Stomach (tissue), 9 donors: ENCODE data around the gene CLCNKA. TPM values are rescaled to one million over a fixed set of nuclear protein-coding genes. Genes with fewer than 3 reads are reported as not detected.
"Not testable (repeated sequence)": the region's sequence is repeated elsewhere in the genome, so short reads cannot be mapped to it uniquely, and the experiment has no call there.

Experiments used
- DNase-seq, 2 donors: peaks; one replicate each; pipeline versions ENCODE4 v3.0.0 to v3.0.0-alpha.2; 2013 to 2019
- H3K27ac ChIP-seq, 5 donors: fragments of 200-600 bp in 4 of 5; sonication (generic) in 4 of 5; one replicate each; pipeline ENCODE4 v1.5.1; 2013 to 2019; ENCODE audit warnings: mild to moderate bottlenecking in 1 of 5, moderate library complexity in 1 of 5
- H3K27me3 ChIP-seq, 3 donors: fragments of 200-600 bp; sonication (generic); one replicate each; pipeline ENCODE4 v1.5.1; 2017 to 2019; ENCODE audit warnings: mixed run types in 1 of 3
- H3K36me3 ChIP-seq, 4 donors: fragments of 200-600 bp; sonication (generic); 1 replicate in 3 of 4; 2 replicates in 1 of 4; pipeline ENCODE4 v1.5.1; 2016 to 2019
- H3K4me1 ChIP-seq, 4 donors: fragments of 200-600 bp; sonication (generic); one replicate each; pipeline ENCODE4 v1.5.1; 2016 to 2019
- H3K4me3 ChIP-seq, 4 donors: fragments of 200-600 bp; sonication (generic) in 3 of 4; one replicate each; pipeline ENCODE4 v1.5.1; 2016 to 2019; ENCODE audit warnings: mild to moderate bottlenecking in 1 of 4
- H3K9me3 ChIP-seq, 4 donors: fragments of 200-600 bp; sonication (generic); one replicate each; pipeline ENCODE4 v1.5.1; 2016 to 2019
- EP300 ChIP-seq: sonication (generic); formaldehyde crosslinking; IDR thresholded peaks from one replicate; pipeline ENCODE4 v1.6.1; 2017; ENCODE audit warnings: antibody characterized with exemption
- POLR2A ChIP-seq, 4 donors: fragments of 450-650 bp; IDR thresholded peaks; one replicate each; pipeline ENCODE4 v1.6.1; 2016; ENCODE audit warnings: antibody characterized with exemption in 4 of 4, control low read depth in 2 of 4, mild to moderate bottlenecking in 1 of 4, moderate library complexity in 1 of 4
- POLR2AphosphoS5 ChIP-seq, 3 donors: sonication (generic); formaldehyde crosslinking; IDR thresholded peaks; one replicate each; pipeline ENCODE4 v1.6.1; 2016; ENCODE audit warnings: antibody characterized with exemption in 3 of 3
- WGBS, 5 donors: extraction: QIAGEN DNeasy Blood & Tissue Kit in 3 of 5; methylation state at CpG; one replicate each; pipeline versions ENCODE4 v1.1.5 to v1.1.7; 2013 to 2018; 5-methylcytosine and 5-hydroxymethylcytosine counted together
- intact Hi-C: fragments of 100-400 bp; cut with DNase I; formaldehyde crosslinking; loops from one replicate; pipeline ENCODE4 v1.15.1; 2023; ENCODE audit warnings: low total_unique reads
- polyA plus RNA-seq, 3 donors: library from polyadenylated mRNA; stranded (reverse); fragments of 200-250 nt; gene quantifications; one replicate each; pipeline ENCODE4 v1.2.3, GENCODE V29; 2013
- total RNA-seq, 5 donors: library from RNA; depleted of rRNA; stranded (reverse); fragments of >200 nt; gene quantifications; one replicate each; pipeline versions ENCODE4 v1.1.0 to v1.2.3, GENCODE V29; 2014 to 2016
- TF ChIP-seq, protein P1 (sequence below), 7 experiments: fragments of 450-650 bp in 4 of 7; fragments of 200-600 bp in 3 of 7; sonication (generic) in 3 of 7; IDR thresholded peaks; one replicate each; pipeline ENCODE4 v1.5.1; 2016 to 2019; ENCODE audit warnings: antibody characterized with exemption in 7 of 7, control low read depth in 2 of 7, mild to moderate bottlenecking in 1 of 7
- donor health status: healthy with polysubstance abuse.
- donor health status: Bipolar disorder and iron deficiency.
- donor health status: healthy.

CLCNKA gene
- total and polyA plus RNA-seq, 8 donors: 0.55 to 16.1 (median 4.5) TPM; not detected in 2

DNA sequence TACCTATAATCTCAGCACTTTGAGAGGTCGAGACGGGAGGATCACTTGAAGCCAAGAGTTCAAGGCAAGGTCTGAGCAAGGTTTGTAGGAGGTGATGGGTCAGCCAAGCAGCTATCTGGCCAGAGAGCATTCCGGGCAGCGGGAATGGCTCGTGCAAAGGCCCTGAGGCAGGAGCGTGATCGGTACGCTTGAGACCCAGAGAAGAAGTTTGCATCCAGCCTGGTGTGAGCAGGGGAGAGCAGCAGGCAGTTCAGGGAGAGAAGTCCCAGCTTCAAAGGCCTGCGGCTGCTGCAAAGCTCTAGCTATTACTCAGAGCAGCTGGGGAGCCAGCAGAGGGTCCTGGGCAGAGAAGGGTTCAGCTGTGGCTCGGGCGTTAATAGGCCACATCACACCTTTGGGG is 22.9 kb upstream of the CLCNKA start:
- Histone ChIP-seq H3K9me3 (no peaks in the 10 kb centered on the region), H3K36me3 (no peaks in the 10 kb centered on the region), H3K27ac (no peak overlapping the region), H3K27me3 (no peaks in the 10 kb centered on the region), H3K4me3 (no peak overlapping the region), H3K4me1 (peaks cover 0 to 14% (median under 1%) of the 10 kb centered on the region in 4 donors)
- 91 to 95% (median 94%) methylated on average over 11 of the region's 11 CpGs for WGBS, 5 donors
- no peak for DNase-seq
- intact Hi-C loops: loop anchor here (10.0 kb wide), 1 partner anchor 184 kb away; no protein-coding TSS in a partner anchor
- TF ChIP-seq, protein P1, sequence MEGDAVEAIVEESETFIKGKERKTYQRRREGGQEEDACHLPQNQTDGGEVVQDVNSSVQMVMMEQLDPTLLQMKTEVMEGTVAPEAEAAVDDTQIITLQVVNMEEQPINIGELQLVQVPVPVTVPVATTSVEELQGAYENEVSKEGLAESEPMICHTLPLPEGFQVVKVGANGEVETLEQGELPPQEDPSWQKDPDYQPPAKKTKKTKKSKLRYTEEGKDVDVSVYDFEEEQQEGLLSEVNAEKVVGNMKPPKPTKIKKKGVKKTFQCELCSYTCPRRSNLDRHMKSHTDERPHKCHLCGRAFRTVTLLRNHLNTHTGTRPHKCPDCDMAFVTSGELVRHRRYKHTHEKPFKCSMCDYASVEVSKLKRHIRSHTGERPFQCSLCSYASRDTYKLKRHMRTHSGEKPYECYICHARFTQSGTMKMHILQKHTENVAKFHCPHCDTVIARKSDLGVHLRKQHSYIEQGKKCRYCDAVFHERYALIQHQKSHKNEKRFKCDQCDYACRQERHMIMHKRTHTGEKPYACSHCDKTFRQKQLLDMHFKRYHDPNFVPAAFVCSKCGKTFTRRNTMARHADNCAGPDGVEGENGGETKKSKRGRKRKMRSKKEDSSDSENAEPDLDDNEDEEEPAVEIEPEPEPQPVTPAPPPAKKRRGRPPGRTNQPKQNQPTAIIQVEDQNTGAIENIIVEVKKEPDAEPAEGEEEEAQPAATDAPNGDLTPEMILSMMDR (IDR thresholded peaks at IDR 0.05): no peak
- TF ChIP-seq EP300 (no peak), POLR2AphosphoS5 (IDR thresholded peaks at IDR 0.05) (no peak), POLR2A (IDR thresholded peaks at IDR 0.05) (no peak)

DNA sequence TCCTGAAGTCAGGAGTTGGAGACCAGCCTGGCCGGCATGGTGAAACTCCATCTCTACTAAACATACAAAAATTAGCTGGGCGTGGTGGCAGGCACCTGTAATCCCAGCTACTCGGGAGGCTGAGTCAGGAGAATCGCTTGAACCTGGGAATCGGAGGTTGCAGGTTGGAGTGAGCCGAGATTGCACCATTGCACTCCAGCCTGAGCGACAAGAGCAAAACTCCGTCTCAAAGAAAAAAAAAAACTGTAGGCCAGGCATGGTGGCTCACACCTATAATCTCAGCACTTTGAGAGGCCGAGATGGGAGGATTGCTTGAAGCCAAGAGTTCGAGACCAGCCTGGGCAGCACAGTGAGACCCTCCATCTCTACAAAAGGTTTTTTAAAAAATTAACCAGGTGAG is 20.6 kb upstream of the CLCNKA start:
- WGBS, 5 donors: 76 to 93% (median 90%) methylated on average over 10 of the region's 10 CpGs
- H3K9me3 ChIP-seq, H3K27me3 ChIP-seq, intact Hi-C loops, H3K4me3 ChIP-seq, DNase-seq, H3K27ac ChIP-seq, H3K4me1 ChIP-seq, H3K36me3 ChIP-seq: not testable (repeated sequence)

DNA sequence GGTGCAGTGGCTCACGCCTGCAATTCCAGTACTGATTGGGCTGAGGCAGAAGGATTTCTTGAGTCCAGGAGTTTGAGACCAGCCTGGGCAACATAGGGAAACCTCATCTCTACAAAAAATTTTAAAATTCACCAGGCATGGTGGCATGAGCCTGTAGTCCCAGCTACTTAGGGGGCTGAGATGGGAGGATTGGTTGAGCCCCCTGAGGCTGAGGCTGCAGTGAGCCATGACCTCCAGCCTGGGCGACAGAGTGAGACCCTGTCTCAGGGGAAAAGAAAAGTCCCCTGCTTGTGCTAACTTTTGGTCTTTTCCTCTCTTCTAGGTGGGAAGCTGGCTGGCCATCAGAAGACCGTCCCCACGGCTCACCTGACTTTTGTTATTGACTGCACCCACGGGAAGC is 16.2 kb upstream of the CLCNKA start:
- Histone ChIP-seq H3K27ac (no peak overlapping the region), H3K27me3 (no peaks in the 10 kb centered on the region), H3K4me3 (no peak overlapping the region), H3K36me3 (no peaks in the 10 kb centered on the region), H3K9me3 (no peaks in the 10 kb centered on the region), H3K4me1 (peaks cover 0 to 5% (median 2%) of the 10 kb centered on the region in 4 donors)
- 83 to 95% (median 88%) methylated on average over 5 of the region's 5 CpGs for WGBS, 5 donors
- TF ChIP-seq, protein P1 (IDR thresholded peaks at IDR 0.05): no peak
- TF ChIP-seq POLR2A (IDR thresholded peaks at IDR 0.05): no peak
- DNase-seq: no peak
- intact Hi-C loops: no loop called here

DNA sequence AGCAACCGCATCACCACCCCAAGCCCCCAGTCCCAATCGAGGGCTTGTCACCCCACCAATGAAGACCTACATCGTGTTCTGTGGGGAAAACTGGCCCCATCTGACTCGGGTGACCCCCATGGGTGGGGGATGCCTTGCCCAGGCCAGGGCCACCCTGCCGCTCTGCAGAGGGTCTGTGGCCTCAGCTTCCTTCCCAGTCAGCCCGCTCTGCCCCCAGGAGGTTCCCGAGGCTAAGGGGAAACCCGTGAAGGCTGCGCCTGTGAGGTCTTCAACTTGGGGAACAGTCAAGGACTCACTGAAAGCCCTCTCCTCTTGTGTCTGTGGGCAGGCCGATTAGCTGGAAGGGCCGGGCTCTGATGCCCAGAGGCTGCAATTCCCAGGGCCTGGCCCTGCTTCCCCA is 15.8 kb upstream of the CLCNKA start:
- H3K4me3 ChIP-seq: no peak overlapping the region
- intact Hi-C loops: no loop called here
- DNase-seq: no peak
- no peaks in the 10 kb centered on the region for H3K36me3 ChIP-seq
- TF ChIP-seq EP300 (no peak), POLR2A (IDR thresholded peaks at IDR 0.05) (no peak), POLR2AphosphoS5 (IDR thresholded peaks at IDR 0.05) (no peak)
- TF ChIP-seq, protein P1 (IDR thresholded peaks at IDR 0.05): no peak
- H3K4me1 ChIP-seq: peaks cover 0 to 5% (median 2%) of the 10 kb centered on the region in 4 donors
- H3K9me3 ChIP-seq: no peaks in the 10 kb centered on the region
- H3K27me3 ChIP-seq: no peaks in the 10 kb centered on the region
- WGBS, 5 donors: 85 to 91% (median 86%) methylated on average over 10 to 11 of the region's 11 CpGs
- H3K27ac ChIP-seq: no peak overlapping the region

DNA sequence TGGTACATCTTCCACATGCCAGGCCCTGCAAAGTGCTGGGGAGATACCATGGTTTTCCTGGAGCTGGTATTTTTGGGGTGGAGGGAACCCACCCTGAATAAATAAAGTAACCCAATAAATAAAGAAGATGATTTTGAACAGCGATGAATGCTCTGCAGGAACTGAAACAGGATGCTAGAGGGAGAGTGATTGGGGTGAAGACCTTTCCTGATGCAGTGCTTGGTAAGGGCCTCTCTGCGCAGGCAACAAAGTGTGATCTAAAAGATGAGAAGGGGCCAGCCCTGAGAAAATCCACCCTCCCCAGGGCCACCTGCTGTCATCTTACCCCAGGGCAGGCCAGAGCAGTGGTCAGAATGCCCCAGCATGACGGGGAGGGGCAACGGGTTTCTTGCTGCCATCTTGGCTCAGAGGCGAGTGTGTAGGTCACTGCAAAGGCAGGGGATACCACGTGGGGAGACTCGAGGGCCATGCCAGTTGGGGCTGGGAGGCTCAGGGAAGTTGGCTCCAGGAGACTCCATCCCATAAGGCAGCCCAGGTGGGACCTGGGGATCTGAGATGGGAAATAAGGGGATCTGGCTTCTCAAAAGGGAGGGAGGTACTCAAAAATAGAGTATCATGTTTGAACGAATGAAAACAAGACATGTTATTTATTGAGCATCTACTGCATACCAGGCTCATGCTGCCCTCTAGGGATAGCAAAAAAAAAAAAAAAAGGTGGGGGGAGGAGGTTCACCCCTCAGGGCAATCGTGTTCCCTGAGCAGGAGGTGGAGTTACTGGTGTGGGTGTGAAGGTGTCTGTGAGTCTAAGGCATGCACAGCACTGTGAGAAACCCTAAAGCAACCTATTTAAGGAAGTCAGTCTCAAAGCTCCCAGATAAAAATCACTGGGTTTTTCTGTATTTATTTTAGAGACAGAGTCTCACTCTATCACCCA is 15.0 kb upstream of the CLCNKA start:
- 56 to 66% (median 65%) methylated on average over 8 to 9 of the region's 9 CpGs for WGBS, 5 donors
- Histone ChIP-seq H3K4me3 (no peak overlapping the region), H3K9me3 (no peaks in the 10 kb centered on the region), H3K36me3 (no peaks in the 10 kb centered on the region), H3K4me1 (peaks cover 0 to 5% (median 2%) of the 10 kb centered on the region in 4 donors), H3K27ac (no peak overlapping the region), H3K27me3 (no peaks in the 10 kb centered on the region)
- intact Hi-C loops: no loop called here
- TF ChIP-seq, protein P1 (IDR thresholded peaks at IDR 0.05): no peak
- TF ChIP-seq POLR2A (IDR thresholded peaks at IDR 0.05): no peak
- TF ChIP-seq POLR2AphosphoS5 (IDR thresholded peaks at IDR 0.05): no peak
- TF ChIP-seq EP300: no peak
- no peak for DNase-seq
